GM15510 (cell line): ENCODE results near the gene CPXM1.

Experiments
- POLR2A ChIP-seq: IDR thresholded peaks from 3 replicates; pipeline ENCODE4 v1.6.1; 2011; ENCODE audit warnings: borderline replicate concordance; ENCODE audit not compliant: insufficient read length; ENCODE audit errors: extremely low read depth

The CPXM1 gene

DNA sequence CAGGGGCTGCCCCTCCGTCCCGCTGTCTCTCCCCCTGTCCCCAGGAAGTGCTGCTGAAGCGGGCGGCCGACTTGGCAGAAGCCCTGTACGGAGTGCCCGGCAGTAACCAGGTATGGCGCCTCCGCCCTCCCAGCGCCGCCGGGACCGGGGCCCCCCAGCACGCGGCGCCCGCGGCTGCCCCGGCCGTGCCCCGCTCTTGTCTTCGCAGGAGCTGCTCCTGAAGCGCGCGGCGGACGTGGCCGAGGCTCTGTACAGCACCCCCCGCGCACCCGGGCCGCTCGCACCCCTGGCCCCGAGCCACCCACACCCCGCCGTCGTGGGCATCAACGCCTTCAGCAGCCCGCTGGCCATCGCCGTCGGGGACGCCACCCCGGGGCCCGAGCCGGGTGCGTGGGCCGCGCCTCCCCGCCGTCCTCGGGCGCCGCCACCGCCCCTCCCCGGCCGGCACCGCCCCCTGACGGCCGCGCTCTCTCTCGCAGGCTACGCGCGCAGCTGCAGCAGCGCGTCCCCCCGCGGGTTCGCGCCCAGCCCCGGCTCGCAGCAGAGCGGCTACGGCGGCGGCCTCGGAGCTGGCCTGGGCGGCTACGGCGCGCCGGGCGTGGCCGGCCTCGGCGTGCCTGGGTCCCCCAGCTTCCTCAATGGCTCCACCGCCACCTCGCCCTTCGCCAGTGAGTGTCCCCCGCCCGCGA lies 48.4 kb downstream of the CPXM1 start:
- no peak for TF ChIP-seq POLR2A

- TF ChIP-seq POLR2A: no peak
Observed at GRCh38 chr20:2751347-2751877, 49.0 kb downstream of the CPXM1 start.

GRCh38 chr20:2750491-2751251 lies 49.8 kb downstream of the CPXM1 start:
- TF ChIP-seq POLR2A: no peak

- TF ChIP-seq POLR2A: no peak
Observed at GRCh38 chr20:2749951-2750490, 50.4 kb downstream of the CPXM1 start.

DNA sequence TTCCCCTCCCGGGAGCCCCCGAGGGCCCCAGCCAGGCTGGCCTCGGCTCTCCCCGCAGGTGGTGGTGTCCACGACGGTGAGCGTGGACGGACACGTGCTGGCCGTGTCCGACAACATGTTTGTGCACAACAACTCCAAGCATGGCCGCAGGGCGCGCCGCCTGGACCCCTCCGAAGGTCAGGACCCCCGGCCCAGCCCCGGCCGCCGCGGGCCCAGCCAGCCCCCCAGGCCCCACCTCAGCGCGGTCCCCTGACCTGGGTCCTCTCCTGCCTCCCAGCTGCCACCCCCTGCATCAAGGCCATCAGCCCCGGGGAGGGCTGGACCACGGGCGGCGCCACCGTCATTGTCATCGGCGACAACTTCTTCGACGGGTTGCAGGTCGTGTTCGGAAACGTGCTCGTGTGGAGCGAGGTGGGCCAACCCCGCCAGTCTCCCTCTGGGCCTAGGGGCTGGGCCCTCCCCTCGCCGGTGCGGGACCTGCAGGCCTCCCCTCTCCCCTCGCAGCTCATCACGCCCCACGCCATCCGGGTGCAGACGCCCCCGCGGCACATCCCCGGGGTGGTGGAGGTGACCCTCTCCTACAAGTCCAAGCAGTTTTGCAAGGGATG lies 51.0 kb downstream of the CPXM1 start:
- no peak for TF ChIP-seq POLR2A

- TF ChIP-seq POLR2A: no peak
Observed at GRCh38 chr20:2748551-2749342, 51.7 kb downstream of the CPXM1 start.

DNA sequence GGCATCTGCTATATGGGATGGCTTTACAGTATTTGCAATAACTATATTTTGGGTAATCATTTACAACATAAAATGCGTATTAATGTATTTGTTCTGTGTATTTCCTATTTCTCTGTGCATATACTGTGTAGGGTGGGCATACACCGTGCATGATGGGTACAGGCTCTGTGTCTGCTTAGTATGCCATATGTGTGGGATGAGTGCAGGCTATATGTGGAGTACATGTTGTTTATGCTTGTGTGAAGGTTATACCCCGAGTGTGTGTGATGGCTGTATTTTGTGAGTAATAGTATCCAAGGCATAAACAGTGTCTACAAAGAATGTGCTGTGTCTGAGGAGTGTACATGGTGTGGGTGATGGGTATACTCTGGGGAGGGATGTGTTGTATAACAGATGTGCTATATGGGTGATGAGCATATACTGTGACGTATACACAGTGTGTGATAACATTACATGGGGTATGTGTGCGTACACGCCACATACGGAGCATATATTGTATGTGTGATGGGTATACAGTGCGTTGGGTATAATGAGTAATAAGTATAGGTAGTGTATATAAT lies 52.7 kb downstream of the CPXM1 start:
- no peak for TF ChIP-seq POLR2A

DNA sequence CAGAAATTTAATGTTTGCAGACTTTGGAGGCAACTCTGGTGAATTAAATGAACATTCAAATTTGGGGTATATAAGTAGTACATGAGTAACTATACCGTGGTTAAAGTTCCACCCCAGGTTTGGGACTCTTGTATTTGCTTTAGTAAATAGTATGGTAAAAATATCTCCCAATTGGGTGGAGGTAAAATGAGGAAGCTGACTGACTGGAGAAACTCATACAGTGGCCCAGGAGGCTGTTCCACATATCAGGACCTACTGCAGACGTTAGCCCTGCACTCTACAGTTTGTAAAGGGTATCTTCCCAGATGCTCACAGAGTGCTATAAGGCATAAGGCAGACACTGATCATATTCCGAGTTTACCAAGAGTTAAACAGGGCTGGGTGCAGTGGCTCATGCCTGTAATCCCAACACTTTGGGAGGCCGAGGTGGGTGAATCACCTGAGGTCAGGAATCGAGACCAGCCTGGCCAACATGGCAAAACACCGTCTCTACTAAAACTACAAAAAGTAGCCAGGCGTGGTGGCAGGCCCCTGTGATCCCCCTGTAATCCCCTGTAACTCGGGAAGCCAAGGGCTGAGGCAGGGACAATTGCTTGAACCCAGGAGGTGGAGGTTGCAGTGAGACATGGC lies 53.7 kb downstream of the CPXM1 start:
- TF ChIP-seq POLR2A: no peak

DNA sequence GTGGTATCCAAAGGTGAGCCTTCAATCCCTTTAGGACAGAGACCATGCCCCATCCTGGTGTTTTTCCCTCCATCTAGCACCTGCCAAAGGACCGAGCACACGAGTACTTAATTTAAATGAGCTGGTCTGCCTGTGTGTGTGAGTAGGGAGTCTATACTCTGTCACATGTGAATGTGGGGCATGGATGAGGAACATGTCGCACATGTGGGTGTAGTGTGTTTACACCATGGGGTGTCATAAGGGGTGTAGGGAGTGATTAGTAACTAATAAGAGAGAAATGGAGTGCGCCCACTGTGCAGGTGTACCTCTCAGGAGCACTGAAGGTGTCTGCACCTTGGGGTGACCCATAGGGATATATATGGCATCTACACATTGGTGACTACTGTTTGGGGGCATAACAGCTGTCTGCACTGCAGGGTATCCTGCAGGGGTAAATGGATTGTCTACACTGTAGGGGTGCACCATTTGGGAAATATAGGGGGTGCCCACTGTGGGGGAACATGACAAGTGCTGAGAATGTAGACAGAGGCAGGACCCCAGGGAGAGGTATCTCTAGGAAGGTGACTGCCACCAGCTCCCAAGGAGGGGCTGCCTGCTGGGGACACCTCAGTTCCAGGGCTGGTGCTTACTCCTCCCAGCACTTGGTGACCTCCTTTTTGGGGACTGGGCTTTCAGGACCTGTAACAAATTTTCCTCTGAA lies 54.3 kb downstream of the CPXM1 start:
- TF ChIP-seq POLR2A: no peak

DNA sequence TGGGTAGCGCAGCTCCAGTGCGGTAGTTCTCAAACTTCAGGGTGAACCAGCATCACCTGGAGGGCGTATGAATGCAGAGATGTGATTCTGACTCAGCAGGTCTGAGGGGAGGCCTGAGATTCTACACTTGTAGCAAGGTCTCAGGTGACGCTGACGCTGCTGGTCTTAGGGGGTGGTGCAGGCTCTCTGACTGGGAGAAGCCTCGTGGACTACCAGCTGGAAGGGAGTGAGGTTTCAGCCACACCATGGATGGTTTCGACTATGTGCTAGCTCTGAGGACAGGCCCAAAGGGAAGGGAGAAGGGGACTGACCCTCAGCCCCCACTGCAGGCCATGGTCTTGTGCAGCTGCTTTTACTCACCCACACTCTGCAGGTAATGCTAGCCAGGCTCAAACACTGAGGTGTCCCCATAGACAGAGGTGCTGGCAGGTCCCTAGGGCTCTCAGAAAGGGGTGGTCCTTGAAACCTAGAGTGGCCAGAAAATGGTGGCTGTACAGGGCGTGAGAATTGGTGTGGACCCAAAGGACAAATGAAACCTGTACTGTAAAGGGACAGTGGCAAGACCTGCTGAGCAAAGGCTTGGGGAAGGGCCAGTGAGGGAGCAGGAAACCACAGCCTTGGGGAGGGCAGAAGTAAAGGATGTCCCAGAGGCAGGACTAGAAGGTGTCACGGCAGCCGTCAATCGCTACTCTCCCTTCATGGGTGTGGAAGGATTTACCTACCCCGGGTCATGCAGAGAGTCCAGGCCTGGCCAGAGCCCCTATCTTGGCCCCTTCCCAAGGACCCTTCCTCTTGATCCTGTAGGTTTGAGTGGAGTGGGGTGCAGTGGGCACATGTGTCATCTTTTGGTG lies 55.1 kb downstream of the CPXM1 start:
- no peak for TF ChIP-seq POLR2A
